ENCODE results near the gene DERL3.
"Not testable (repeated sequence)": the region's sequence is repeated elsewhere in the genome, so short reads cannot be mapped to it uniquely, and the experiment has no call there.

DERL3 gene

GRCh38 chr22:23862103-23862502 is 23.3 kb upstream of the DERL3 start:
- H4K20me1 ChIP-seq (ENCODE audit: insufficient read depth, low read length): no peaks in the 10 kb centered on the region
- H3K79me2 ChIP-seq (ENCODE audit: low read length): peaks cover 20% of the 10 kb centered on the region
- peaks cover 6% of the 10 kb centered on the region for H3K4me1 ChIP-seq (ENCODE audit: low read length)
- no peak overlapping the region for H2AFZ ChIP-seq (ENCODE audit: low read length)
- DNase-seq: peak; percentile 60
- H3K9me2 ChIP-seq (replicated peaks; ENCODE audit: insufficient read depth, low read length): no peaks in the 10 kb centered on the region
- no peaks in the 10 kb centered on the region for H3K27me3 ChIP-seq (replicated peaks; ENCODE audit: insufficient read depth, low read length)
- no peak overlapping the region for H3K4me2 ChIP-seq (ENCODE audit: low read depth, low read length)
- TF ChIP-seq EZH2 (optimal IDR thresholded peaks at IDR 0.05; ENCODE audit: low read depth, low read length): no peak
- TF ChIP-seq EZH2phosphoT487 (IDR thresholded peaks at IDR 0.05; ENCODE audit: low read length): no peak
- peak; percentile 72 for TF ChIP-seq CTCF (IDR thresholded peaks at IDR 0.05; ENCODE audit: low read length)
- H3K4me3 ChIP-seq (ENCODE audit: low read length): no peak overlapping the region
- H3F3A ChIP-seq (ENCODE audit: insufficient read depth, low read length): peaks cover 10% of the 10 kb centered on the region
- no peaks in the 10 kb centered on the region for H3K36me3 ChIP-seq (replicated peaks; ENCODE audit: insufficient read depth, low read length)
- no peak overlapping the region for H3K27ac ChIP-seq (ENCODE audit: low read length)
- no peaks in the 10 kb centered on the region for H3K9me3 ChIP-seq (replicated peaks; ENCODE audit: insufficient read depth, low read length)
- H3K9ac ChIP-seq (ENCODE audit: low read length): no peak overlapping the region

GRCh38 chr22:23860187-23860586 is 21.4 kb upstream of the DERL3 start:
- H3K36me3 ChIP-seq (replicated peaks; ENCODE audit: insufficient read depth, low read length); H3K9me2 ChIP-seq (replicated peaks; ENCODE audit: insufficient read depth, low read length); H4K20me1 ChIP-seq (ENCODE audit: insufficient read depth, low read length); H3K4me1 ChIP-seq (ENCODE audit: low read length); H3K9me3 ChIP-seq (replicated peaks; ENCODE audit: insufficient read depth, low read length); H3K4me3 ChIP-seq (ENCODE audit: low read length); H3K27me3 ChIP-seq (replicated peaks; ENCODE audit: insufficient read depth, low read length); H2AFZ ChIP-seq (ENCODE audit: low read length); DNase-seq; H3K4me2 ChIP-seq (ENCODE audit: low read depth, low read length); H3K27ac ChIP-seq (ENCODE audit: low read length); H3K9ac ChIP-seq (ENCODE audit: low read length): not testable (repeated sequence)
- H3F3A ChIP-seq (ENCODE audit: insufficient read depth, low read length): peaks cover 19% of the 10 kb centered on the region
- H3K79me2 ChIP-seq (ENCODE audit: low read length): peaks cover 20% of the 10 kb centered on the region

GRCh38 chr22:23859201-23859600 is 20.4 kb upstream of the DERL3 start:
- H3K9ac ChIP-seq (ENCODE audit: low read length): no peak overlapping the region
- peaks cover 19% of the 10 kb centered on the region for H3F3A ChIP-seq (ENCODE audit: insufficient read depth, low read length)
- peak overlapping the region; percentile 94; the same call in 1 of the 2 replicates for H3K4me2 ChIP-seq (ENCODE audit: low read depth, low read length)
- H3K36me3 ChIP-seq (replicated peaks; ENCODE audit: insufficient read depth, low read length): no peaks in the 10 kb centered on the region
- peaks cover 6% of the 10 kb centered on the region for H3K4me1 ChIP-seq (ENCODE audit: low read length)
- H3K9me2 ChIP-seq (replicated peaks; ENCODE audit: insufficient read depth, low read length): no peaks in the 10 kb centered on the region
- H3K9me3 ChIP-seq (replicated peaks; ENCODE audit: insufficient read depth, low read length): no peaks in the 10 kb centered on the region
- no peak overlapping the region for H3K27ac ChIP-seq (ENCODE audit: low read length)
- no peaks in the 10 kb centered on the region for H4K20me1 ChIP-seq (ENCODE audit: insufficient read depth, low read length)
- H2AFZ ChIP-seq (ENCODE audit: low read length): no peak overlapping the region
- no peak overlapping the region; the same call in 1 of the 2 replicates for H3K4me3 ChIP-seq (ENCODE audit: low read length)
- DNase-seq: no peak
- H3K79me2 ChIP-seq (ENCODE audit: low read length): peaks cover 20% of the 10 kb centered on the region
- TF ChIP-seq EZH2phosphoT487 (IDR thresholded peaks at IDR 0.05; ENCODE audit: low read length): no peak
- TF ChIP-seq EZH2 (optimal IDR thresholded peaks at IDR 0.05; ENCODE audit: low read depth, low read length): no peak
- no peak for TF ChIP-seq CTCF (IDR thresholded peaks at IDR 0.05; ENCODE audit: low read length)
- H3K27me3 ChIP-seq (replicated peaks; ENCODE audit: insufficient read depth, low read length): no peaks in the 10 kb centered on the region

GRCh38 chr22:23858484-23858815 is 19.6 kb upstream of the DERL3 start:
- peaks cover 20% of the 10 kb centered on the region for H3K79me2 ChIP-seq (ENCODE audit: low read length)
- no peaks in the 10 kb centered on the region for H4K20me1 ChIP-seq (ENCODE audit: insufficient read depth, low read length)
- TF ChIP-seq CTCF (IDR thresholded peaks at IDR 0.05; ENCODE audit: low read length) (no peak), EZH2 (optimal IDR thresholded peaks at IDR 0.05; ENCODE audit: low read depth, low read length) (no peak), EZH2phosphoT487 (IDR thresholded peaks at IDR 0.05; ENCODE audit: low read length) (no peak)
- peak overlapping the region; percentile 97 for H3K4me3 ChIP-seq (ENCODE audit: low read length)
- peaks cover 19% of the 10 kb centered on the region for H3F3A ChIP-seq (ENCODE audit: insufficient read depth, low read length)
- H2AFZ ChIP-seq (ENCODE audit: low read length): peak overlapping the region; percentile 88
- no peak for DNase-seq
- no peaks in the 10 kb centered on the region for H3K9me2 ChIP-seq (replicated peaks; ENCODE audit: insufficient read depth, low read length)
- H3K27me3 ChIP-seq (replicated peaks; ENCODE audit: insufficient read depth, low read length): no peaks in the 10 kb centered on the region
- peaks cover 6% of the 10 kb centered on the region for H3K4me1 ChIP-seq (ENCODE audit: low read length)
- H3K9me3 ChIP-seq (replicated peaks; ENCODE audit: insufficient read depth, low read length): no peaks in the 10 kb centered on the region
- H3K27ac ChIP-seq (ENCODE audit: low read length): peak overlapping the region; percentile 80; the same call in 1 of the 2 replicates
- peak overlapping the region; percentile 94 for H3K4me2 ChIP-seq (ENCODE audit: low read depth, low read length)
- H3K36me3 ChIP-seq (replicated peaks; ENCODE audit: insufficient read depth, low read length): no peaks in the 10 kb centered on the region
- peak overlapping the region; percentile 78 for H3K9ac ChIP-seq (ENCODE audit: low read length)

Data from MM.1S (cell line).